Activated naive CD8-positive, alpha-beta T cell treated with anti-CD3 and anti-CD28 coated beads, Interleukin-2, amount 50 U/mL, for 24 hours (primary cell): Measurements from ENCODE around the gene CHST15.
"Not testable (repeated sequence)": the region's sequence is repeated elsewhere in the genome, so short reads cannot be mapped to it uniquely, and the experiment has no call there.

Experiments used
- ATAC-seq: fragments of 150-1000 bp; cut with Tn5 transposase; one replicate; pipeline ENCODE4 v1.10.0; 2021
- DNase-seq: peaks from one replicate; pipeline ENCODE4 v3.0.0; 2021
- H3K27ac Mint-ChIP-seq: one replicate; pipeline ENCODE4 v1.8.0; 2021; ENCODE audit warnings: mild to moderate bottlenecking, mixed read lengths
- H3K27me3 Mint-ChIP-seq: one replicate; pipeline ENCODE4 v1.8.0; 2021; ENCODE audit warnings: mixed read lengths
- H3K36me3 Mint-ChIP-seq: one replicate; pipeline ENCODE4 v1.8.0; 2021; ENCODE audit warnings: low read depth, mixed read lengths
- H3K4me1 Mint-ChIP-seq: one replicate; pipeline ENCODE4 v1.8.0; 2021; ENCODE audit warnings: mixed read lengths
- H3K4me3 Mint-ChIP-seq: one replicate; pipeline ENCODE4 v1.8.0; 2021; ENCODE audit warnings: mild to moderate bottlenecking, moderate library complexity, mixed read lengths
- H3K9me3 Mint-ChIP-seq: one replicate; pipeline ENCODE4 v1.8.0; 2021; ENCODE audit warnings: mixed read lengths

The CHST15 gene

GRCh38 chr10:124097883-124098282 is 4.5 kb upstream of the CHST15 start:
- H3K36me3 Mint-ChIP-seq, result no peaks in the 10 kb centered on the region
- H3K4me1 Mint-ChIP-seq, result no peaks in the 10 kb centered on the region
- no peak for DNase-seq
- peaks cover 26% of the 10 kb centered on the region for H3K27me3 Mint-ChIP-seq
- H3K27ac Mint-ChIP-seq, result no peak overlapping the region
- H3K9me3 Mint-ChIP-seq, result no peaks in the 10 kb centered on the region
- no peak for ATAC-seq
- H3K4me3 Mint-ChIP-seq, result no peak overlapping the region

- ATAC-seq, result no peak
- Mint-ChIP-seq H3K27ac (no peak overlapping the region), H3K9me3 (no peaks in the 10 kb centered on the region), H3K4me3 (no peak overlapping the region), H3K4me1 (peaks cover 2% of the 10 kb centered on the region), H3K27me3 (peaks cover 28% of the 10 kb centered on the region), H3K36me3 (no peaks in the 10 kb centered on the region)
- no peak for DNase-seq
Measured at GRCh38 chr10:124096494-124096893, 3.1 kb upstream of the CHST15 start.

- H3K4me1 Mint-ChIP-seq, H3K36me3 Mint-ChIP-seq, ATAC-seq, H3K9me3 Mint-ChIP-seq, H3K4me3 Mint-ChIP-seq, DNase-seq, H3K27ac Mint-ChIP-seq: not testable (repeated sequence)
- H3K27me3 Mint-ChIP-seq, result peaks cover 35% of the 10 kb centered on the region
Measured at GRCh38 chr10:124095801-124096200, 2.4 kb upstream of the CHST15 start.

- no peak for DNase-seq
- no peak overlapping the region for H3K27ac Mint-ChIP-seq
- H3K4me1 Mint-ChIP-seq, result peaks cover 7% of the 10 kb centered on the region
- no peaks in the 10 kb centered on the region for H3K9me3 Mint-ChIP-seq
- ATAC-seq, result no peak
- H3K36me3 Mint-ChIP-seq, result no peaks in the 10 kb centered on the region
- H3K27me3 Mint-ChIP-seq, result peaks cover 42% of the 10 kb centered on the region
- H3K4me3 Mint-ChIP-seq, result no peak overlapping the region
Measured at GRCh38 chr10:124095096-124095495, 1.7 kb upstream of the CHST15 start.

- Mint-ChIP-seq H3K27me3 (peaks cover 48% of the 10 kb centered on the region), H3K36me3 (no peaks in the 10 kb centered on the region), H3K9me3 (no peaks in the 10 kb centered on the region), H3K4me3 (no peak overlapping the region), H3K27ac (no peak overlapping the region), H3K4me1 (peaks cover 7% of the 10 kb centered on the region)
- DNase-seq, result no peak
- ATAC-seq, result no peak
Measured at GRCh38 chr10:124094419-124094785, 1.0 kb upstream of the CHST15 start.

GRCh38 chr10:124093774-124094418 is 498 bp upstream of the CHST15 start:
- not testable (repeated sequence) for H3K36me3 Mint-ChIP-seq, H3K9me3 Mint-ChIP-seq, ATAC-seq, H3K4me1 Mint-ChIP-seq, DNase-seq, H3K27ac Mint-ChIP-seq
- H3K4me3 Mint-ChIP-seq, result peak overlapping the region; percentile 36
- peaks cover 50% of the 10 kb centered on the region for H3K27me3 Mint-ChIP-seq

- Mint-ChIP-seq H3K4me1 (peaks cover 7% of the 10 kb centered on the region), H3K4me3 (peak overlapping the region; percentile 46), H3K27ac (no peak overlapping the region), H3K36me3 (no peaks in the 10 kb centered on the region), H3K9me3 (no peaks in the 10 kb centered on the region), H3K27me3 (peaks cover 55% of the 10 kb centered on the region)
- DNase-seq (peak; percentile 61), ATAC-seq (peak; percentile 60)
Measured at GRCh38 chr10:124092250-124092859, 1.0 kb downstream of the CHST15 start.

- Mint-ChIP-seq H3K9me3 (no peaks in the 10 kb centered on the region), H3K4me3 (peak overlapping the region; percentile 46), H3K36me3 (no peaks in the 10 kb centered on the region), H3K27ac (no peak overlapping the region), H3K4me1 (peaks cover 7% of the 10 kb centered on the region), H3K27me3 (peaks cover 55% of the 10 kb centered on the region)
- peak; percentile 15 for ATAC-seq
- DNase-seq, result no peak
Measured at GRCh38 chr10:124091646-124092249, 1.6 kb downstream of the CHST15 start.

GRCh38 chr10:124090601-124091209 is 2.7 kb downstream of the CHST15 start:
- Mint-ChIP-seq H3K4me1 (peaks cover 7% of the 10 kb centered on the region), H3K4me3 (peak overlapping the region; percentile 27), H3K36me3 (no peaks in the 10 kb centered on the region), H3K9me3 (no peaks in the 10 kb centered on the region), H3K27ac (no peak overlapping the region), H3K27me3 (peaks cover 50% of the 10 kb centered on the region)
- DNase-seq (no peak), ATAC-seq (no peak)

GRCh38 chr10:124089859-124090258 is 3.5 kb downstream of the CHST15 start:
- Mint-ChIP-seq H3K27ac (no peak overlapping the region), H3K9me3 (no peaks in the 10 kb centered on the region), H3K27me3 (peaks cover 43% of the 10 kb centered on the region), H3K4me3 (no peak overlapping the region), H3K36me3 (no peaks in the 10 kb centered on the region), H3K4me1 (peaks cover 7% of the 10 kb centered on the region)
- no peak for DNase-seq
- no peak for ATAC-seq

GRCh38 chr10:124088915-124089314 is 4.5 kb downstream of the CHST15 start:
- no peaks in the 10 kb centered on the region for H3K9me3 Mint-ChIP-seq
- no peak overlapping the region for H3K4me3 Mint-ChIP-seq
- no peak overlapping the region for H3K27ac Mint-ChIP-seq
- no peaks in the 10 kb centered on the region for H3K36me3 Mint-ChIP-seq
- peaks cover 7% of the 10 kb centered on the region for H3K4me1 Mint-ChIP-seq
- ATAC-seq (no peak), DNase-seq (no peak)
- H3K27me3 Mint-ChIP-seq, result peaks cover 35% of the 10 kb centered on the region

GRCh38 chr10:124087672-124088634 is 5.4 kb downstream of the CHST15 start:
- Mint-ChIP-seq H3K9me3 (no peaks in the 10 kb centered on the region), H3K27me3 (peaks cover 30% of the 10 kb centered on the region), H3K4me3 (no peak overlapping the region), H3K27ac (no peak overlapping the region), H3K36me3 (no peaks in the 10 kb centered on the region), H3K4me1 (peaks cover 7% of the 10 kb centered on the region)
- ATAC-seq, result no peak
- DNase-seq, result no peak

- no peak for DNase-seq
- H3K4me3 Mint-ChIP-seq, result no peak overlapping the region
- no peaks in the 10 kb centered on the region for H3K36me3 Mint-ChIP-seq
- peaks cover 7% of the 10 kb centered on the region for H3K4me1 Mint-ChIP-seq
- no peak overlapping the region for H3K27ac Mint-ChIP-seq
- peaks cover 29% of the 10 kb centered on the region for H3K27me3 Mint-ChIP-seq
- ATAC-seq, result no peak
- no peaks in the 10 kb centered on the region for H3K9me3 Mint-ChIP-seq
Measured at GRCh38 chr10:124086787-124087671, 6.4 kb downstream of the CHST15 start.
